ENCODE measurements around the gene RNU6-1. TPM values are rescaled to one million over a fixed set of nuclear protein-coding genes. Genes with fewer than 3 reads are reported as not detected.

RNU6-1 gene
- total RNA-seq, 1 donor from 2014 or later, result not detected

GRCh38 chr15:67826717-67827561 lies 12.9 kb downstream of the RNU6-1 start:
- H3K9me3 ChIP-seq, result no peaks in the 10 kb centered on the region
- H3K27ac ChIP-seq, result no peak overlapping the region
- H3K36me3 ChIP-seq, result no peaks in the 10 kb centered on the region
- no peak for ATAC-seq
- intact Hi-C loops (cut with DNase I), result no loop called here
- no peak overlapping the region for H3K4me3 ChIP-seq
- no peak for TF ChIP-seq CTCF (IDR thresholded peaks at IDR 0.05)
- H3K27me3 ChIP-seq (ENCODE audit: low read depth), result peaks cover 100% of the 10 kb centered on the region
- DNase-seq, result no peak
- H3K4me1 ChIP-seq, result peaks cover 48% of the 10 kb centered on the region

GRCh38 chr15:67825881-67826716 lies 13.7 kb downstream of the RNU6-1 start:
- ATAC-seq (no peak), DNase-seq (no peak)
- intact Hi-C loops (cut with DNase I), result no loop called here
- TF ChIP-seq CTCF (IDR thresholded peaks at IDR 0.05), result no peak
- Histone ChIP-seq H3K9me3 (no peaks in the 10 kb centered on the region), H3K4me3 (peak overlapping the region; percentile 21), H3K27ac (no peak overlapping the region), H3K27me3 (ENCODE audit: low read depth) (peaks cover 100% of the 10 kb centered on the region), H3K36me3 (no peaks in the 10 kb centered on the region), H3K4me1 (peaks cover 48% of the 10 kb centered on the region)

GRCh38 chr15:67824976-67825880 lies 14.6 kb downstream of the RNU6-1 start, which contains the start of gene SKOR1:
SKOR1 (plus strand) TSS chr15:67825509; CDS start chr15:67825603, 94 bp downstream.
- Histone ChIP-seq H3K27ac (no peak within 1 kb of the TSS), H3K36me3 (no peaks in the 10 kb centered on the region), H3K4me1 (peaks cover 54% of the 10 kb centered on the region), H3K4me3 (peak within 1 kb of the TSS; percentile 21), H3K27me3 (ENCODE audit: low read depth) (peaks cover 100% of the 10 kb centered on the region), H3K9me3 (no peaks in the 10 kb centered on the region)
- DNase-seq, result no peak
- ATAC-seq, result peak; percentile 41 to 44
- TF ChIP-seq CTCF (IDR thresholded peaks at IDR 0.05), result no peak
- intact Hi-C loops (cut with DNase I), result no loop called here

GRCh38 chr15:67824197-67824968 lies 15.5 kb downstream of the RNU6-1 start:
- DNase-seq (no peak), ATAC-seq (no peak)
- intact Hi-C loops (cut with DNase I), result no loop called here
- Histone ChIP-seq H3K36me3 (no peaks in the 10 kb centered on the region), H3K27ac (no peak overlapping the region), H3K27me3 (ENCODE audit: low read depth) (peaks cover 100% of the 10 kb centered on the region), H3K9me3 (no peaks in the 10 kb centered on the region), H3K4me1 (peaks cover 52% of the 10 kb centered on the region), H3K4me3 (no peak overlapping the region)
- TF ChIP-seq CTCF (IDR thresholded peaks at IDR 0.05), result no peak
